ENCODE measurements around the gene VPS13D. TPM values are rescaled to one million over a fixed set of nuclear protein-coding genes. Genes with fewer than 3 reads are reported as not detected.

Gene VPS13D
- total and polyA plus RNA-seq, 2 of the 4 experiments (the other 2 are of a cell fraction) = 9.0 to 16.3 TPM

DNA sequence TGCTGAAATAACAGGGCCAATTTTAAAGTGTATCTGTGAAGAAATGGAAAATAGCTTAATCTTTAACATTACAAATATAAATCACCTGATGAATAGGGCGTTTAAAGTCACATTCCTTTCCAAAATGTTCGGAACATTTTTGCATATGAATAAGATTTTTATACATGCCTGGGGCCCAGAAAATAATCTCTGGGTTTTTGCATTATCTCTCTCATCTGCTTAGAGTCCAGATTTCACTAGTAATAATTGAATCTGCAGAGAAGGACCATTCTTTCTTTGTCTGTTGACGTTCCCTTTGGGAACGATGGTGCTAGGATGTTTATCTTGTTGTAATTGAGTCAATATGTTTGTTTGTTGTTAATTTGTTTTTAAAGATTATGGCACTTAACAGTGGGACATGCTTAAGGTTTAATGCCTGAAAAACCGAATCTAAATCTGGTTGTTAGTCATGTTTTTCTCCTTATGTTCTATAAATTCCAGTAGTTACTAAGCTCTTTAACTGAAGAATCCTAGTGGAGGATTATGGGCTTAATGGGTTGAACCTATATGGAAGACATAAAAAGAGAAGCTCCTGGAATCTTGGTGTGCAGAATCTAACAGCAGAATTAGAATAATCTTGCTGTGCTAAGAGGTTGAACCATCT is 140.6 kb downstream of the VPS13D start:
- no CpG with 5 or more reads among the region's 5 CpGs for WGBS, 2 experiments (ENCODE audit: extremely low coverage in 2 of 2, insufficient read length in 1 of 2)
- no peak overlapping the region for H4K8ac ChIP-seq (ENCODE audit: low read depth in 2 of 2, low read length in 2 of 2)
- dilution Hi-C loops (cut with HindIII; ENCODE audit: low sequenced_read_pairs, unreplicated experiment) (no loop called here), intact Hi-C loops (cut with micrococcal nuclease) (no loop called here), in situ Hi-C loops (cut with MboI; ENCODE audit: low sequenced_read_pairs) (no loop called here)
- H3K9ac ChIP-seq (ENCODE audit: low read depth, low read length) = no peak overlapping the region
- no peak overlapping the region for H4K91ac ChIP-seq (ENCODE audit: insufficient read depth, low read depth, low read length)
- H2BK20ac ChIP-seq (ENCODE audit: low read depth, low read length) = no peak overlapping the region
- no peaks in the 10 kb centered on the region for H3K9me3 ChIP-seq (ENCODE audit: control insufficient read depth, insufficient read depth, low read length)
- H3K56ac ChIP-seq (ENCODE audit: extremely low read depth, insufficient read depth, low read length) = no peak overlapping the region
- H2BK5ac ChIP-seq (ENCODE audit: low read depth, low read length, poor library complexity, severe bottlenecking) = no peak overlapping the region
- H3K4me1 ChIP-seq (ENCODE audit: control insufficient read depth, insufficient read depth, low read length) = no peaks in the 10 kb centered on the region; the same call in 1 of the 2 replicates
- H3K14ac ChIP-seq (replicated peaks; ENCODE audit: low read depth, low read length) = no peak overlapping the region
- no peak overlapping the region for H2BK120ac ChIP-seq (ENCODE audit: low read depth, low read length)
- ATAC-seq (ENCODE audit: low read depth) = no peak
- no TSS peak for BruUV-seq (replicated peaks)
- no peaks in the 10 kb centered on the region for H4K20me1 ChIP-seq (ENCODE audit: insufficient read depth, low read length)
- DNase-seq = no peak
- no peak overlapping the region for H3K4ac ChIP-seq (ENCODE audit: low read depth, low read length)
- peaks cover 13% of the 10 kb centered on the region for H3K36me3 ChIP-seq (ENCODE audit: control insufficient read depth, insufficient read depth, low read length)
- ChIA-PET CTCF (interaction anchor here (0.5 kb wide), 2 partner anchors 124 to 239 kb away, joined by 3 read pairs; no protein-coding TSS in a partner anchor), POLR2A (ENCODE audit: unreplicated experiment) (no interaction called here)
- no peak overlapping the region for H2AK5ac ChIP-seq (ENCODE audit: low read depth, low read length)
- H4K5ac ChIP-seq (ENCODE audit: low read depth, low read length) = no peak overlapping the region
- no peak overlapping the region for H2AFZ ChIP-seq (replicated peaks; ENCODE audit: low read length, poor library complexity)
- H3K79me1 ChIP-seq (ENCODE audit: low read depth in 1 of 2, low read length in 2 of 2) = 0 out of 4 replicates have a peak, but pooled peaks cover 0 to 3% of the 10 kb centered on the region in 2 experiments
- H2AK9ac ChIP-seq (replicated peaks; ENCODE audit: low read depth, low read length, poor library complexity) = no peak overlapping the region
- no peak overlapping the region for H3K4me2 ChIP-seq (ENCODE audit: low read depth, low read length)
- H3K27me3 ChIP-seq (ENCODE audit: control insufficient read depth, insufficient read depth, low read length) = no peaks in the 10 kb centered on the region
- no peak overlapping the region for H2BK15ac ChIP-seq (ENCODE audit: low read depth, low read length)
- peaks cover 3% of the 10 kb centered on the region for H3K9me1 ChIP-seq (ENCODE audit: insufficient read depth, low read length)
- no peak for TF ChIP-seq NFE2L2 (IDR thresholded peaks at IDR 0.05; ENCODE audit: low read depth, low read length)
- TF ChIP-seq, protein P1, sequence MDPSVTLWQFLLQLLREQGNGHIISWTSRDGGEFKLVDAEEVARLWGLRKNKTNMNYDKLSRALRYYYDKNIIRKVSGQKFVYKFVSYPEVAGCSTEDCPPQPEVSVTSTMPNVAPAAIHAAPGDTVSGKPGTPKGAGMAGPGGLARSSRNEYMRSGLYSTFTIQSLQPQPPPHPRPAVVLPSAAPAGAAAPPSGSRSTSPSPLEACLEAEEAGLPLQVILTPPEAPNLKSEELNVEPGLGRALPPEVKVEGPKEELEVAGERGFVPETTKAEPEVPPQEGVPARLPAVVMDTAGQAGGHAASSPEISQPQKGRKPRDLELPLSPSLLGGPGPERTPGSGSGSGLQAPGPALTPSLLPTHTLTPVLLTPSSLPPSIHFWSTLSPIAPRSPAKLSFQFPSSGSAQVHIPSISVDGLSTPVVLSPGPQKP (IDR thresholded peaks at IDR 0.05; ENCODE audit: borderline replicate concordance, low read depth, low read length) = no peak
- TF ChIP-seq MAZ (IDR thresholded peaks at IDR 0.05; ENCODE audit: borderline replicate concordance, low read depth, low read length) = no peak
- no peak for TF ChIP-seq FOS (IDR thresholded peaks at IDR 0.05; ENCODE audit: low read depth, low read length)
- TF ChIP-seq, protein P2, sequence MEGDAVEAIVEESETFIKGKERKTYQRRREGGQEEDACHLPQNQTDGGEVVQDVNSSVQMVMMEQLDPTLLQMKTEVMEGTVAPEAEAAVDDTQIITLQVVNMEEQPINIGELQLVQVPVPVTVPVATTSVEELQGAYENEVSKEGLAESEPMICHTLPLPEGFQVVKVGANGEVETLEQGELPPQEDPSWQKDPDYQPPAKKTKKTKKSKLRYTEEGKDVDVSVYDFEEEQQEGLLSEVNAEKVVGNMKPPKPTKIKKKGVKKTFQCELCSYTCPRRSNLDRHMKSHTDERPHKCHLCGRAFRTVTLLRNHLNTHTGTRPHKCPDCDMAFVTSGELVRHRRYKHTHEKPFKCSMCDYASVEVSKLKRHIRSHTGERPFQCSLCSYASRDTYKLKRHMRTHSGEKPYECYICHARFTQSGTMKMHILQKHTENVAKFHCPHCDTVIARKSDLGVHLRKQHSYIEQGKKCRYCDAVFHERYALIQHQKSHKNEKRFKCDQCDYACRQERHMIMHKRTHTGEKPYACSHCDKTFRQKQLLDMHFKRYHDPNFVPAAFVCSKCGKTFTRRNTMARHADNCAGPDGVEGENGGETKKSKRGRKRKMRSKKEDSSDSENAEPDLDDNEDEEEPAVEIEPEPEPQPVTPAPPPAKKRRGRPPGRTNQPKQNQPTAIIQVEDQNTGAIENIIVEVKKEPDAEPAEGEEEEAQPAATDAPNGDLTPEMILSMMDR (conservative IDR thresholded peaks at IDR 0.05; ENCODE audit: low read depth, low read length) = no peak
- TF ChIP-seq CHD1 (IDR thresholded peaks at IDR 0.05; ENCODE audit: low read depth, low read length) = no peak
- no peak for TF ChIP-seq CEBPB (IDR thresholded peaks at IDR 0.05; ENCODE audit: low read depth, low read length)
- TF ChIP-seq RAD21 (IDR thresholded peaks at IDR 0.05; ENCODE audit: low read length) = no peak
- TF ChIP-seq, protein P3, sequence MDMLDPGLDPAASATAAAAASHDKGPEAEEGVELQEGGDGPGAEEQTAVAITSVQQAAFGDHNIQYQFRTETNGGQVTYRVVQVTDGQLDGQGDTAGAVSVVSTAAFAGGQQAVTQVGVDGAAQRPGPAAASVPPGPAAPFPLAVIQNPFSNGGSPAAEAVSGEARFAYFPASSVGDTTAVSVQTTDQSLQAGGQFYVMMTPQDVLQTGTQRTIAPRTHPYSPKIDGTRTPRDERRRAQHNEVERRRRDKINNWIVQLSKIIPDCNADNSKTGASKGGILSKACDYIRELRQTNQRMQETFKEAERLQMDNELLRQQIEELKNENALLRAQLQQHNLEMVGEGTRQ (IDR thresholded peaks at IDR 0.05; ENCODE audit: low read depth, low read length) = no peak
- no peak overlapping the region for H3K27ac ChIP-seq (ENCODE audit: insufficient read depth, low read length)
- H3K18ac ChIP-seq (ENCODE audit: low read depth, low read length) = no peak overlapping the region
- H3K4me3 ChIP-seq (ENCODE audit: insufficient read depth, low read depth, low read length) = no peak overlapping the region
- no peak overlapping the region for H3K23ac ChIP-seq (ENCODE audit: low read depth, low read length)
